IMR-90 (cell line): Measurements from ENCODE around the gene THADA. TPM values are rescaled to one million over a fixed set of nuclear protein-coding genes. Genes with fewer than 3 reads are reported as not detected.
A peak's percentile ranks its signal among the peaks of the same experiment; 100 is the strongest.

Experiments
- ATAC-seq: fragments of 200-7000 bp; cut with Tn5 transposase; 2 replicates; pipeline ENCODE4 v1.9.1; 2020; ENCODE audit warnings: low read depth, mild to moderate bottlenecking, moderate library complexity
- BruUV-seq: library from RNA; stranded (reverse); fragments of 400-500 nt; replicated peaks from 2 replicates; lab custom pipeline; 2021; lab: Mats Ljungman, UMichigan
- CTCF ChIA-PET: fragments of 300-600 bp; formaldehyde crosslinking; extraction: SDS; loops from one replicate; lab custom pipeline; 2021; ENCODE audit warnings: antibody characterized with exemption; lab: Yijun Ruan, JAX
- POLR2A ChIA-PET: fragments of 300-600 bp; sonication (Branson Sonifier 250); formaldehyde crosslinking; loops from one replicate; lab custom pipeline; 2022; ENCODE audit warnings: antibody characterized with exemption; ENCODE audit not compliant: unreplicated experiment; lab: Charles Lee
- DNase-seq: peaks from one replicate; pipeline ENCODE4 v3.0.0; 2013
- H2AFZ ChIP-seq: replicated peaks from 2 replicates; pipeline ENCODE3; 2013; ENCODE audit warnings: low read length, mild to moderate bottlenecking; ENCODE audit not compliant: poor library complexity
- H2AK5ac ChIP-seq: 2 replicates; pipeline ENCODE4 v1.6.1; 2013; ENCODE audit warnings: low read depth, low read length, inconsistent platforms
- H2AK9ac ChIP-seq: replicated peaks from 2 replicates; pipeline ENCODE3; 2013; ENCODE audit warnings: mild to moderate bottlenecking, low read depth, low read length, moderate library complexity; ENCODE audit not compliant: poor library complexity
- H2BK120ac ChIP-seq: 2 replicates; pipeline ENCODE4 v1.6.1; 2013; ENCODE audit warnings: low read depth, low read length, inconsistent platforms
- H2BK15ac ChIP-seq: 3 replicates; pipeline ENCODE4 v1.6.1; 2013; ENCODE audit warnings: low read depth, low read length, inconsistent platforms
- H2BK20ac ChIP-seq: 2 replicates; pipeline ENCODE4 v1.6.1; 2013; ENCODE audit warnings: low read depth, mild to moderate bottlenecking, inconsistent platforms, low read length, moderate library complexity
- H2BK5ac ChIP-seq: 2 replicates; pipeline ENCODE4 v1.6.1; 2013; ENCODE audit warnings: mild to moderate bottlenecking, low read depth, low read length, inconsistent platforms; ENCODE audit not compliant: poor library complexity, severe bottlenecking
- H3K14ac ChIP-seq: replicated peaks from 2 replicates; pipeline ENCODE4 v1.6.1; 2013; ENCODE audit warnings: low read depth, low read length, inconsistent platforms
- H3K18ac ChIP-seq: 2 replicates; pipeline ENCODE4 v1.6.1; 2013; ENCODE audit warnings: low read depth, low read length, control low read depth
- H3K23ac ChIP-seq: 2 replicates; pipeline ENCODE4 v1.6.1; 2013; ENCODE audit warnings: low read depth, low read length, inconsistent platforms
- H3K27ac ChIP-seq: 2 replicates; pipeline ENCODE4 v1.5.1; 2013; ENCODE audit warnings: mild to moderate bottlenecking, control low read depth, low read length; ENCODE audit not compliant: insufficient read depth
- H3K27me3 ChIP-seq: 2 replicates; pipeline ENCODE4 v1.6.1; 2013; ENCODE audit warnings: low read length; ENCODE audit not compliant: control insufficient read depth, insufficient read depth
- H3K36me3 ChIP-seq: 2 replicates; pipeline ENCODE4 v1.6.1; 2013; ENCODE audit warnings: low read length, mixed read lengths; ENCODE audit not compliant: control insufficient read depth, insufficient read depth
- H3K4ac ChIP-seq: 2 replicates; pipeline ENCODE4 v1.6.1; 2013; ENCODE audit warnings: low read depth, low read length, inconsistent platforms
- H3K4me1 ChIP-seq: 2 replicates; pipeline ENCODE4 v1.6.1; 2013; ENCODE audit warnings: low read length, mixed read lengths; ENCODE audit not compliant: control insufficient read depth, insufficient read depth
- H3K4me2 ChIP-seq: 2 replicates; pipeline ENCODE4 v1.6.1; 2013; ENCODE audit warnings: low read depth, mild to moderate bottlenecking, control low read depth, low read length, moderate library complexity
- H3K4me3 ChIP-seq: 2 replicates; pipeline ENCODE4 v1.5.1; 2013; ENCODE audit warnings: low read depth, mild to moderate bottlenecking, control low read depth, low read length, moderate library complexity; ENCODE audit not compliant: insufficient read depth
- H3K56ac ChIP-seq: 2 replicates; pipeline ENCODE4 v1.6.1; 2013; ENCODE audit warnings: low read length, inconsistent platforms; ENCODE audit not compliant: insufficient read depth; ENCODE audit errors: extremely low read depth
- H3K79me1 ChIP-seq, 2 experiments: 2 replicates each; pipeline ENCODE4 v1.6.1; 2013; ENCODE audit warnings: low read length in 2 of 2, inconsistent platforms in 1 of 2, low read depth in 1 of 2
- H3K9ac ChIP-seq: 2 replicates; pipeline ENCODE4 v1.6.1; 2013; ENCODE audit warnings: low read depth, low read length, control low read depth
- H3K9me1 ChIP-seq: 2 replicates; pipeline ENCODE4 v1.6.1; 2013; ENCODE audit warnings: low read length, inconsistent platforms; ENCODE audit not compliant: insufficient read depth
- H3K9me3 ChIP-seq: 2 replicates; pipeline ENCODE4 v1.6.1; 2013; ENCODE audit warnings: low read length; ENCODE audit not compliant: control insufficient read depth, insufficient read depth
- H4K20me1 ChIP-seq: 2 replicates; pipeline ENCODE4 v1.6.1; 2013; ENCODE audit warnings: low read length, inconsistent platforms; ENCODE audit not compliant: insufficient read depth
- H4K5ac ChIP-seq: 2 replicates; pipeline ENCODE4 v1.6.1; 2013; ENCODE audit warnings: mild to moderate bottlenecking, low read depth, low read length, control low read depth
- H4K8ac ChIP-seq, 2 experiments: 2 replicates each; pipeline ENCODE4 v1.6.1; 2013; ENCODE audit warnings: low read depth in 2 of 2, low read length in 2 of 2, control low read depth in 1 of 2, inconsistent platforms in 1 of 2
- H4K91ac ChIP-seq: 2 replicates; pipeline ENCODE4 v1.6.1; 2013; ENCODE audit warnings: low read depth, low read length, inconsistent platforms; ENCODE audit not compliant: insufficient read depth
- CEBPB ChIP-seq: IDR thresholded peaks from 2 replicates; pipeline ENCODE4 v1.6.1; 2012; ENCODE audit warnings: low read depth, low read length, improper control_type of control experiment
- CHD1 ChIP-seq: IDR thresholded peaks from 2 replicates; pipeline ENCODE4 v1.6.1; 2012; ENCODE audit warnings: low read depth, low read length, improper control_type of control experiment
- NFE2L2 ChIP-seq: fragments of 150-350 bp; IDR thresholded peaks from 2 replicates; pipeline ENCODE4 v1.6.1; 2016; ENCODE audit warnings: low read depth, mild to moderate bottlenecking, low read length
- POLR2A ChIP-seq: IDR thresholded peaks from 2 replicates; pipeline ENCODE4 v1.6.1; 2012; ENCODE audit warnings: mild to moderate bottlenecking, low read depth, low read length
- RAD21 ChIP-seq: IDR thresholded peaks from 2 replicates; pipeline ENCODE4 v1.6.1; 2012; ENCODE audit warnings: low read length, improper control_type of control experiment
- RCOR1 ChIP-seq: IDR thresholded peaks from 2 replicates; pipeline ENCODE4 v1.6.1; 2012; ENCODE audit warnings: mild to moderate bottlenecking, low read length, improper control_type of control experiment; ENCODE audit not compliant: insufficient replicate concordance
- RFX5 ChIP-seq: IDR thresholded peaks from 2 replicates; pipeline ENCODE4 v1.8.0; 2012; ENCODE audit warnings: low read depth, mild to moderate bottlenecking, low read length, moderate library complexity
- USF2 ChIP-seq: fragments of 150-350 bp; IDR thresholded peaks from 2 replicates; pipeline ENCODE4 v1.6.1; 2017; ENCODE audit warnings: mild to moderate bottlenecking, antibody characterized with exemption, low read length, low read depth
- WGBS, 2 experiments: methylation state at CpG; one replicate each; pipeline versions ENCODE4 v1.1.5 to v1.1.7; 2013; ENCODE audit warnings: missing lambda C conversion rate in 2 of 2; ENCODE audit not compliant: insufficient read length in 1 of 2; ENCODE audit errors: extremely low coverage in 2 of 2; 5-methylcytosine and 5-hydroxymethylcytosine counted together
- dilution Hi-C: fragments of 300-500 bp; cut with HindIII; formaldehyde crosslinking; loops from one replicate; pipeline ENCODE4 v1.14.3; 2018; ENCODE audit warnings: low sequenced_read_pairs; ENCODE audit not compliant: unreplicated experiment
- in situ Hi-C: fragments of 300-500 bp; cut with MboI; formaldehyde crosslinking; loops from 3 replicates; pipeline ENCODE4 v1.14.3; 2019; ENCODE audit warnings: low sequenced_read_pairs, inconsistent platforms, mixed read lengths
- intact Hi-C: fragments of 100-400 bp; cut with micrococcal nuclease; formaldehyde crosslinking; loops from 2 replicates; pipeline ENCODE4 v1.10.0; 2022
- polyA plus RNA-seq, 3 experiments: library from polyadenylated mRNA; depleted of rRNA; stranded (reverse); fragments of >200 nt; gene quantifications; 2 replicates each; pipeline ENCODE4 v1.2.3, GENCODE V29; 2012; ENCODE audit warnings: low replicate concordance in 1 of 3
- total RNA-seq: library from RNA; depleted of rRNA; stranded (reverse); fragments of >200 nt; gene quantifications from 2 replicates; pipeline ENCODE4 v1.2.3, GENCODE V29; 2012
- TF ChIP-seq, protein P1 (sequence below): conservative IDR thresholded peaks from 2 replicates; pipeline ENCODE4 v1.5.1; 2012; ENCODE audit warnings: mild to moderate bottlenecking, low read depth, low read length, improper control_type of control experiment

The THADA gene
- total and polyA plus RNA-seq, 2 of the 4 experiments (the other 2 are of a cell fraction): 10.5 to 21.3 TPM

DNA sequence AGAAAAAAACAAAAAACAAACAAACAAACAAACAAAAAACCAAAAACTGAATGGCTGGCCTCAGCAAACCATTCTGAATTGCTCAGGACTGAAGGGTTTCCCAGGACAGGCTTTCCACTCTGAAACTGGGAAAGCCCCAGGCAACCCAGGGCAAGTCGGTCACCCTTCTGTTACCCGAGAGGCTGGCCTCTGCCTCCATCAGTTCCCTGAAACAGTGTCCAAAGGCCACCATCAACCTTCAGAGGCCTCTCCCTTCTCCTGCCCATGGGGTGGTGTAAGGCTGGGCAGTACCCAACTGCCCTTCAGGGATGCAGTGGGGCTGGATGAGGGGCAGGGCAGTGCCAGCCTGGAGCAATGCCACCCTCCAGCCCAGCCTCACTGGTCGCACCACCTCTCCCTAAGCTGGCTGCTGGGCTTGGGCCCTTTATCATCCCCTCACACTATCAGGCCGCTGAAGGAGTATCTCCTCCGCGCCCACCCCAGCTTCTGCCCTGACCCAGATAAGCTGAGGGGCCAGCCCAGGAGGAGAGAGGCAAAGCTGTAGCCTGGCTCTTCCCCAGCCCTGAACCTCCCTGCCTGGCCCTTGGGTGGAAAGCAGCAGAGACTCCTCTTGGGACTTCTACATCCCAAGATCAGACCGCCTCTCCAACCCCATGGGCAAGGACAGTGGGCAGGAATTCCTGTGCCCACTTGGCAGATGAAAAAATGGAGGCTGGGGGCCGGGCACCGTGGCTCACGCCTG is 405.4 kb downstream of the THADA start:
- no peak overlapping the region for H3K18ac ChIP-seq
- POLR2A ChIA-PET: no interaction called here

More for the DNA sequence above, 405.4 kb downstream of the THADA start:
- Histone ChIP-seq H3K4ac (no peak overlapping the region), H2BK15ac (no peak overlapping the region), H3K56ac (no peak overlapping the region), H4K91ac (no peak overlapping the region), H3K4me3 (no peak overlapping the region), H2BK20ac (no peak overlapping the region), H3K27ac (no peak overlapping the region; the same call in 1 of the 2 replicates), H2AK9ac (no peak overlapping the region), H3K79me1 (no peaks in the 10 kb centered on the region), H3K4me1 (no peaks in the 10 kb centered on the region; the same call in 1 of the 2 replicates), H2BK120ac (no peak overlapping the region), H3K14ac (no peak overlapping the region), H2AK5ac (no peak overlapping the region), H3K36me3 (no peaks in the 10 kb centered on the region), H3K9ac (no peak overlapping the region), H3K9me1 (no peaks in the 10 kb centered on the region; the same call in 1 of the 2 replicates), H4K20me1 (no peaks in the 10 kb centered on the region), H3K4me2 (no peak overlapping the region), H3K9me3 (no peaks in the 10 kb centered on the region), H2AFZ (peak overlapping the region; percentile 23), H3K27me3 (no peaks in the 10 kb centered on the region), H3K23ac (no peak overlapping the region), H4K5ac (no peak overlapping the region), H2BK5ac (no peak overlapping the region), H4K8ac (no peak overlapping the region)
- TF ChIP-seq USF2: no peak
- no peak for TF ChIP-seq RFX5
- TF ChIP-seq, protein P1, sequence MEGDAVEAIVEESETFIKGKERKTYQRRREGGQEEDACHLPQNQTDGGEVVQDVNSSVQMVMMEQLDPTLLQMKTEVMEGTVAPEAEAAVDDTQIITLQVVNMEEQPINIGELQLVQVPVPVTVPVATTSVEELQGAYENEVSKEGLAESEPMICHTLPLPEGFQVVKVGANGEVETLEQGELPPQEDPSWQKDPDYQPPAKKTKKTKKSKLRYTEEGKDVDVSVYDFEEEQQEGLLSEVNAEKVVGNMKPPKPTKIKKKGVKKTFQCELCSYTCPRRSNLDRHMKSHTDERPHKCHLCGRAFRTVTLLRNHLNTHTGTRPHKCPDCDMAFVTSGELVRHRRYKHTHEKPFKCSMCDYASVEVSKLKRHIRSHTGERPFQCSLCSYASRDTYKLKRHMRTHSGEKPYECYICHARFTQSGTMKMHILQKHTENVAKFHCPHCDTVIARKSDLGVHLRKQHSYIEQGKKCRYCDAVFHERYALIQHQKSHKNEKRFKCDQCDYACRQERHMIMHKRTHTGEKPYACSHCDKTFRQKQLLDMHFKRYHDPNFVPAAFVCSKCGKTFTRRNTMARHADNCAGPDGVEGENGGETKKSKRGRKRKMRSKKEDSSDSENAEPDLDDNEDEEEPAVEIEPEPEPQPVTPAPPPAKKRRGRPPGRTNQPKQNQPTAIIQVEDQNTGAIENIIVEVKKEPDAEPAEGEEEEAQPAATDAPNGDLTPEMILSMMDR: no peak
- TF ChIP-seq RCOR1: no peak
- no peak for TF ChIP-seq CEBPB
- TF ChIP-seq CHD1: no peak
- TF ChIP-seq NFE2L2: no peak
- TF ChIP-seq POLR2A: no peak
- no peak for TF ChIP-seq RAD21
- DNase-seq (no peak), ATAC-seq (no peak)
- CTCF ChIA-PET: no interaction called here
- in situ Hi-C loops (no loop called here), intact Hi-C loops (no loop called here), dilution Hi-C loops (no loop called here)
- BruUV-seq: no TSS peak
- 83% methylated on average over 3 of the region's 10 CpGs; no CpG with 5 or more reads in 1 of the 2 experiments for WGBS, 2 experiments
